ENCODE measurements around the gene PRDM16.

GRCh38 chr1:3030663-3031381 is 38.2 kb upstream of the PRDM16 start:
- no peak for TF ChIP-seq SUZ12 (IDR thresholded peaks at IDR 0.05; ENCODE audit: extremely low read depth, insufficient read depth, insufficient read length)
- TF ChIP-seq YY1 (IDR thresholded peaks at IDR 0.05; ENCODE audit: insufficient read depth, insufficient read length): no peak
